Uterus (tissue), 2 donors: ENCODE data around the gene ITIH4.

Experiments
- CTCF ChIP-seq, 4 experiments: fragments of 200-600 bp in 2 of 4; fragments of 450-650 bp in 2 of 4; sonication (generic) in 2 of 4; IDR thresholded peaks; one replicate each; pipeline ENCODE4 v1.5.1; 2016 to 2019; ENCODE audit warnings: antibody characterized with exemption in 4 of 4, mild to moderate bottlenecking in 2 of 4, moderate library complexity in 1 of 4
- POLR2A ChIP-seq, 2 donors: fragments of 450-650 bp; IDR thresholded peaks; one replicate each; pipeline ENCODE4 v1.6.1; 2016; ENCODE audit warnings: antibody characterized with exemption in 2 of 2, mild to moderate bottlenecking in 1 of 2, moderate library complexity in 1 of 2

GRCh38 chr3:52839268-52839575 is 8.8 kb upstream of the ITIH4 start:
- TF ChIP-seq CTCF (IDR thresholded peaks at IDR 0.05) (no peak), POLR2A (IDR thresholded peaks at IDR 0.05) (no peak)
